A549 treated with Mapracorat at 1 μM for 4 hours (cell line): ENCODE measurements around the gene NPY1R. TPM values are rescaled to one million over a fixed set of nuclear protein-coding genes. Genes with fewer than 3 reads are reported as not detected.

Experiments used
- total RNA-seq: library from RNA; stranded (reverse); fragments of 200-300 nt; extraction: Qiagen RNA extraction; gene quantifications from 5 replicates; pipeline ENCODE4 v1.2.3, GENCODE V29; 2022

NPY1R gene
- total RNA-seq = 0.07 to 0.19 TPM (median 0.12 TPM) in 3 of 5 replicates, not detected in the others

GRCh38 chr4:163332526-163333406 lies at the start of gene NPY1R:
TSS of gene NPY1R (minus strand) at chr4:163332596. CDS start at chr4:163326554, 6,042 bp downstream.

GRCh38 chr4:163343604-163344146 lies 11.3 kb upstream of the NPY1R start, which contains the start of gene NPY5R:
TSS of gene NPY5R (plus strand) at chr4:163343892. CDS start at chr4:163350274, 6,382 bp downstream.

Other genes with a start within 250 kb of the NPY1R start
- gene NAF1, start 165.7 kb downstream of the NPY1R start, total RNA-seq = 12.9 to 15.9 TPM (median 14.8 TPM) in 5 replicates
- gene NPY5R, start 11.3 kb upstream of the NPY1R start, total RNA-seq = not detected in 5 replicates
- gene TKTL2, start 141.2 kb upstream of the NPY1R start, total RNA-seq = not detected in 5 replicates
- gene TMA16, start 162.1 kb upstream of the NPY1R start, total RNA-seq = 20.7 to 38.3 TPM (median 25.5 TPM) in 5 replicates